Neural progenitor cell (in vitro differentiated cells): Measurements from ENCODE around the gene UFSP2. TPM values are rescaled to one million over a fixed set of nuclear protein-coding genes. Genes with fewer than 3 reads are reported as not detected.

Source experiments
- DNase-seq: peaks from one replicate; pipeline ENCODE4 v3.0.0-alpha.2; 2016; ENCODE audit warnings: low spot score
- H2AFZ ChIP-seq: fragments of 200-600 bp; sonication (generic); replicated peaks from 2 replicates; pipeline ENCODE4 v1.6.1; 2016; ENCODE audit warnings: antibody characterized with exemption
- H3F3A ChIP-seq: fragments of 200-600 bp; sonication (generic); 2 replicates; pipeline ENCODE4 v1.6.1; 2016; ENCODE audit warnings: antibody characterized with exemption, low read depth
- H3K27ac ChIP-seq: fragments of 200-600 bp; sonication (generic); 2 replicates; pipeline ENCODE4 v1.5.1; 2016; ENCODE audit warnings: mild to moderate bottlenecking
- H3K27me3 ChIP-seq: fragments of 200-600 bp; sonication (generic); 2 replicates; pipeline ENCODE4 v1.6.1; 2016; ENCODE audit warnings: mild to moderate bottlenecking, moderate library complexity
- H3K36me3 ChIP-seq: fragments of 200-600 bp; sonication (generic); 2 replicates; pipeline ENCODE4 v1.5.1; 2016
- H3K4me1 ChIP-seq: fragments of 200-600 bp; sonication (generic); 2 replicates; pipeline ENCODE4 v1.6.1; 2016; ENCODE audit warnings: mixed run types
- H3K4me2 ChIP-seq: fragments of 200-600 bp; sonication (generic); 2 replicates; pipeline ENCODE4 v1.6.1; 2016
- H3K4me3 ChIP-seq: fragments of 200-600 bp; sonication (generic); 2 replicates; pipeline ENCODE4 v1.5.1; 2016
- H3K79me2 ChIP-seq: fragments of 200-600 bp; sonication (generic); 2 replicates; pipeline ENCODE4 v1.6.1; 2016; ENCODE audit warnings: low read depth
- H3K9ac ChIP-seq: fragments of 200-600 bp; sonication (generic); 2 replicates; pipeline ENCODE4 v1.6.1; 2016
- H3K9me3 ChIP-seq: fragments of 200-600 bp; sonication (generic); 2 replicates; pipeline ENCODE4 v1.5.1; 2016; ENCODE audit warnings: low read depth
- H4K20me1 ChIP-seq: fragments of 200-600 bp; sonication (generic); 2 replicates; pipeline ENCODE4 v1.6.1; 2016; ENCODE audit warnings: low read depth
- H3K27ac Mint-ChIP-seq: 3 replicates; pipeline ENCODE4 v1.8.0; 2021; ENCODE audit warnings: mixed read lengths
- H3K27me3 Mint-ChIP-seq: 2 replicates; pipeline ENCODE4 v1.8.0; 2022; ENCODE audit warnings: low read depth, mild to moderate bottlenecking, inconsistent platforms, moderate library complexity, mixed read lengths; ENCODE audit not compliant: insufficient read depth
- H3K36me3 Mint-ChIP-seq: 3 replicates; pipeline ENCODE4 v1.8.0; 2021; ENCODE audit warnings: mixed read lengths
- H3K4me1 Mint-ChIP-seq: 3 replicates; pipeline ENCODE4 v1.8.0; 2021; ENCODE audit warnings: mixed read lengths
- H3K4me3 Mint-ChIP-seq: 3 replicates; pipeline ENCODE4 v1.8.0; 2021; ENCODE audit warnings: mild to moderate bottlenecking, moderate library complexity, mixed read lengths
- H3K9me3 Mint-ChIP-seq: 3 replicates; pipeline ENCODE4 v1.8.0; 2020; ENCODE audit warnings: mixed read lengths
- EZH2 ChIP-seq: fragments of 200-600 bp; sonication (generic); IDR thresholded peaks from 2 replicates; pipeline ENCODE4 v1.6.1; 2017; ENCODE audit warnings: antibody characterized with exemption, mild to moderate bottlenecking, moderate library complexity
- EZH2phosphoT487 ChIP-seq: fragments of 200-600 bp; sonication (generic); IDR thresholded peaks from 2 replicates; pipeline ENCODE4 v1.6.1; 2017; ENCODE audit warnings: antibody characterized with exemption
- total RNA-seq: library from RNA; depleted of rRNA; stranded (reverse); fragments of >200 nt; gene quantifications from 2 replicates; pipeline ENCODE4 v1.2.3, GENCODE V29; 2015; ENCODE audit warnings: low replicate concordance
- TF ChIP-seq, protein P1 (sequence below): fragments of 200-600 bp; sonication (generic); IDR thresholded peaks from 2 replicates; pipeline ENCODE4 v1.5.1; 2017; ENCODE audit warnings: antibody characterized with exemption, mild to moderate bottlenecking

The UFSP2 gene
- total RNA-seq, 1 donor from 2014 or later: 56.9 TPM

DNA sequence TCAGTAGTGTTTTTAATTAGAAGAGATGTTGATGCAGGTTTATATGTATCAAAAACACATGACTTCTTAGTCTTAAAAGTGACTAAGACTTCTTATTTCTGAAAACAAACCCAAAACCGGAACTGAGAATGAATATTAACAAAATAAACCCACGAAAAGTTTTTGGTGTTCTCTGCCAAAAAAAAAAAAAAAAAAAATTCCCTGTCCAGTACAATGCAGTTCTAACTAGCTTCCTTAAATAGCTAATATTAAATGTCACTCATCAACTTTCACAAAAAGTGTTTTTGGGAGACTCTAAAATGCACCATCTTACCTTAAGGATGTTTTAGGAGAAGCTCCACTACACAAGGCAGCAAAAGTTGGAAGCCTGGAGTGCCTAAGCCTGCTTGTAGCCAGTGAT is 27.1 kb downstream of the UFSP2 start:
- peaks cover 12% of the 10 kb centered on the region for H3K27me3 ChIP-seq
- H3K9me3 ChIP-seq: no peaks in the 10 kb centered on the region

GRCh38 chr4:185396724-185397385 is 28.9 kb downstream of the UFSP2 start, which contains the start of gene ANKRD37:
TSS of gene ANKRD37 (plus strand) at chr4:185396841. CDS start at chr4:185396924, 83 bp downstream.
- H3K36me3 Mint-ChIP-seq: peaks cover 7% of the 10 kb centered on the region

More for the DNA sequence above, 27.1 kb downstream of the UFSP2 start:
- H3K27me3 Mint-ChIP-seq: peaks cover 5% of the 10 kb centered on the region
- Histone ChIP-seq H3K27ac (no peak overlapping the region), H3F3A (peaks cover 38% of the 10 kb centered on the region), H3K36me3 (peaks cover 9% of the 10 kb centered on the region), H3K4me1 (peaks cover 12% of the 10 kb centered on the region), H3K79me2 (no peaks in the 10 kb centered on the region), H3K4me3 (no peak overlapping the region), H4K20me1 (no peaks in the 10 kb centered on the region), H3K9ac (no peak overlapping the region), H2AFZ (no peak overlapping the region), H3K4me2 (no peak overlapping the region)
- H3K36me3 Mint-ChIP-seq: peaks cover 10% of the 10 kb centered on the region
- no peak for DNase-seq
- H3K4me3 Mint-ChIP-seq: peak overlapping the region; percentile 33
- H3K4me1 Mint-ChIP-seq: peaks cover 22% of the 10 kb centered on the region
- no peak overlapping the region for H3K27ac Mint-ChIP-seq
- H3K9me3 Mint-ChIP-seq: no peaks in the 10 kb centered on the region
- no peak for TF ChIP-seq EZH2
- TF ChIP-seq, protein P1, sequence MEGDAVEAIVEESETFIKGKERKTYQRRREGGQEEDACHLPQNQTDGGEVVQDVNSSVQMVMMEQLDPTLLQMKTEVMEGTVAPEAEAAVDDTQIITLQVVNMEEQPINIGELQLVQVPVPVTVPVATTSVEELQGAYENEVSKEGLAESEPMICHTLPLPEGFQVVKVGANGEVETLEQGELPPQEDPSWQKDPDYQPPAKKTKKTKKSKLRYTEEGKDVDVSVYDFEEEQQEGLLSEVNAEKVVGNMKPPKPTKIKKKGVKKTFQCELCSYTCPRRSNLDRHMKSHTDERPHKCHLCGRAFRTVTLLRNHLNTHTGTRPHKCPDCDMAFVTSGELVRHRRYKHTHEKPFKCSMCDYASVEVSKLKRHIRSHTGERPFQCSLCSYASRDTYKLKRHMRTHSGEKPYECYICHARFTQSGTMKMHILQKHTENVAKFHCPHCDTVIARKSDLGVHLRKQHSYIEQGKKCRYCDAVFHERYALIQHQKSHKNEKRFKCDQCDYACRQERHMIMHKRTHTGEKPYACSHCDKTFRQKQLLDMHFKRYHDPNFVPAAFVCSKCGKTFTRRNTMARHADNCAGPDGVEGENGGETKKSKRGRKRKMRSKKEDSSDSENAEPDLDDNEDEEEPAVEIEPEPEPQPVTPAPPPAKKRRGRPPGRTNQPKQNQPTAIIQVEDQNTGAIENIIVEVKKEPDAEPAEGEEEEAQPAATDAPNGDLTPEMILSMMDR: no peak
- TF ChIP-seq EZH2phosphoT487: no peak

GRCh38 chr4:185395956-185396723 is 29.6 kb downstream of the UFSP2 start:
- Histone ChIP-seq H3K9ac (no peak overlapping the region), H3K27ac (no peak overlapping the region)
- H3K27me3 Mint-ChIP-seq: peaks cover 5% of the 10 kb centered on the region

More at GRCh38 chr4:185396724-185397385, 28.9 kb downstream of the UFSP2 start, which contains the start of gene ANKRD37:
- H3K27me3 Mint-ChIP-seq: peaks cover 5% of the 10 kb centered on the region
- no peak for DNase-seq
- Histone ChIP-seq H3F3A (peaks cover 38% of the 10 kb centered on the region), H2AFZ (peak within 1 kb of the TSS; percentile 65), H3K9me3 (no peaks in the 10 kb centered on the region), H3K4me2 (peak within 1 kb of the TSS; percentile 80), H3K36me3 (peaks cover 9% of the 10 kb centered on the region), H3K27me3 (peaks cover 12% of the 10 kb centered on the region), H3K4me3 (peak within 1 kb of the TSS; percentile 44), H3K9ac (no peak within 1 kb of the TSS), H3K4me1 (peaks cover 12% of the 10 kb centered on the region), H3K79me2 (no peaks in the 10 kb centered on the region), H3K27ac (peak within 1 kb of the TSS; percentile 73), H4K20me1 (no peaks in the 10 kb centered on the region)
- peak within 1 kb of the TSS; percentile 88 for H3K4me3 Mint-ChIP-seq
- peak within 1 kb of the TSS; percentile 98 for H3K27ac Mint-ChIP-seq
- TF ChIP-seq, protein P1: no peak
- TF ChIP-seq EZH2phosphoT487: no peak
- no peak for TF ChIP-seq EZH2
- peaks cover 22% of the 10 kb centered on the region for H3K4me1 Mint-ChIP-seq
- peaks cover 3% of the 10 kb centered on the region for H3K9me3 Mint-ChIP-seq

More at GRCh38 chr4:185395956-185396723, 29.6 kb downstream of the UFSP2 start:
- no peaks in the 10 kb centered on the region for H4K20me1 ChIP-seq
- no peaks in the 10 kb centered on the region for H3K79me2 ChIP-seq
- Mint-ChIP-seq H3K4me3 (peak overlapping the region; percentile 88), H3K4me1 (peaks cover 22% of the 10 kb centered on the region), H3K27ac (peak overlapping the region; percentile 98), H3K9me3 (peaks cover 4% of the 10 kb centered on the region), H3K36me3 (peaks cover 5% of the 10 kb centered on the region)
- peaks cover 38% of the 10 kb centered on the region for H3F3A ChIP-seq
- peaks cover 12% of the 10 kb centered on the region for H3K4me1 ChIP-seq
- DNase-seq: peak; percentile 98
- peak overlapping the region; percentile 44 for H3K4me3 ChIP-seq
- H3K9me3 ChIP-seq: no peaks in the 10 kb centered on the region
- H3K27me3 ChIP-seq: peaks cover 12% of the 10 kb centered on the region
- peaks cover 9% of the 10 kb centered on the region for H3K36me3 ChIP-seq
- peak overlapping the region; percentile 80 for H3K4me2 ChIP-seq
- peak overlapping the region; percentile 65 for H2AFZ ChIP-seq
- TF ChIP-seq, protein P1: no peak
- TF ChIP-seq EZH2phosphoT487 (no peak), EZH2 (peak; percentile 52)
